D721Med (cell line): Measurements from ENCODE around the gene TIMM44.

Experiments
- DNase-seq: peaks from one replicate; pipeline ENCODE4 v3.0.0; 2011; ENCODE audit warnings: low spot score; ENCODE audit not compliant: insufficient read length
- FAIRE-seq: peaks from 2 replicates; lab custom pipeline; 2011; peaks lifted over from hg19 to GRCh38; lab: Jason Lieb, UNC
- TF ChIP-seq, protein P1 (sequence below): IDR thresholded peaks from 2 replicates; pipeline ENCODE4 v1.5.1; 2012; ENCODE audit warnings: mild to moderate bottlenecking, control low read depth; ENCODE audit not compliant: insufficient read depth; ENCODE audit errors: missing control alignments

TIMM44 gene

DNA sequence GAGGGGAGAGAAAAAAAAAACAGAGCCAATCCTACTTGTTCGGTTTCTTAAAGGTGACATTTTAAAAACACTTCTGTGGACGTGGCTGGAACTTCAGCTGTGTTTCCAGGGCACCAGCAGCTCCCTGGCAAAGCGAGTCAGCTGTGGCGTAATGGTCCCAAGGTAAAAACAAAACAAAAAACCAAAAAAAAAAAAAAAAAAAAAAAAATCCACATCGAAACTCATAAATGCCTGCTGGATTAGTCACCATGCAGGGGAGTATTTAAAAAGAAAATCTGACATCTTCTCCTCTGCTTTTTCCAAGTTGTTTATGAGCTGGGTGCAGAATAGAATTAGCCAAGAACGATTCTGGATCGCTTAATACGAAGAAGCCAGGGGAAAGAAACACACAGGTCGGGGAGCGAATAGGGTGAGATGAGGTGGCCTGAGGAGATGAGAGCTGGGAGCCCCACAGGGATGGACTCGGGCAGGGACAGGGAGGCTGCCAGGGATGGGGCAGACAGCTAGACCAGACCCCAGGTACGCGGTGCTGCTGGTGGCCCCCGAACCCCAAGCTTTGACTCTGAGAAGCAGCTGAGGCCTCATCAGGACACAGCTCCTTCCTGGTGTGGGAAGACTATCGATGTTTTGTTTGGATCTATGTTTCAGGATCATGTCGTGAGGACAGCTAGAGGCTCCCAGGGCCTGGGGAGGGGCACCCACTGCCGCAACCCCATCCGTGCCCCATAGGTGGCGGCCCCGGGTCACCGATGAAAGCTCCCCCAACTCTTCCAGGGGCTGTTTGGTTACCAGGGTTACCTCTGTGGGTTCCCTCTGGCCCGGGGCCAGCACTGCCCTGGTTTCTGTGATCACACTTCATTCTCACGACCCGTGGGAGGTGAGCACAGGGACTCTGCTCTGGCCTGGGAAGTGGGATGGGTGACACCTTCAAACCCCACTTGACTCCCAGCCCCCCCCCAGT is 14.4 kb downstream of the TIMM44 start:
- no peak for FAIRE-seq
- no peak for DNase-seq
- TF ChIP-seq, protein P1, sequence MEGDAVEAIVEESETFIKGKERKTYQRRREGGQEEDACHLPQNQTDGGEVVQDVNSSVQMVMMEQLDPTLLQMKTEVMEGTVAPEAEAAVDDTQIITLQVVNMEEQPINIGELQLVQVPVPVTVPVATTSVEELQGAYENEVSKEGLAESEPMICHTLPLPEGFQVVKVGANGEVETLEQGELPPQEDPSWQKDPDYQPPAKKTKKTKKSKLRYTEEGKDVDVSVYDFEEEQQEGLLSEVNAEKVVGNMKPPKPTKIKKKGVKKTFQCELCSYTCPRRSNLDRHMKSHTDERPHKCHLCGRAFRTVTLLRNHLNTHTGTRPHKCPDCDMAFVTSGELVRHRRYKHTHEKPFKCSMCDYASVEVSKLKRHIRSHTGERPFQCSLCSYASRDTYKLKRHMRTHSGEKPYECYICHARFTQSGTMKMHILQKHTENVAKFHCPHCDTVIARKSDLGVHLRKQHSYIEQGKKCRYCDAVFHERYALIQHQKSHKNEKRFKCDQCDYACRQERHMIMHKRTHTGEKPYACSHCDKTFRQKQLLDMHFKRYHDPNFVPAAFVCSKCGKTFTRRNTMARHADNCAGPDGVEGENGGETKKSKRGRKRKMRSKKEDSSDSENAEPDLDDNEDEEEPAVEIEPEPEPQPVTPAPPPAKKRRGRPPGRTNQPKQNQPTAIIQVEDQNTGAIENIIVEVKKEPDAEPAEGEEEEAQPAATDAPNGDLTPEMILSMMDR: peak; percentile 20

DNA sequence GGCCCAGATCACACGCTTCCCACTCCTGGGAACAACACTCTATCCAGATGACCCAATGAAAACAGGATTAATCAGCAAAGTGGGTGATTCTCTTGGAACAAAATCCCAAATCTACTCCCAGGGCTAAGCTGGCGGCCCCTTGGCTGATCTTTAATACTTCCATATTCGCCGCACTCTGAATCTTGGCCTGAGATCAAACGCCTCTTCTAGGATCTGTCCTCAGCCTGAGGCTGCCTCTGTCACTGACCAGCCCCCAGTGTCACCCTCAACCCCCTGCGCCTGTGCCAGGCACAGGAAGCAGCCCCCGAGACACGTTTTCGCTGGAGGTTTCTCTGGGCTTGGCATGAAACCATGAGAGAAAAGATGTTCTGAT is 15.1 kb downstream of the TIMM44 start:
- DNase-seq (no peak), FAIRE-seq (no peak)
- TF ChIP-seq, protein P1: no peak

DNA sequence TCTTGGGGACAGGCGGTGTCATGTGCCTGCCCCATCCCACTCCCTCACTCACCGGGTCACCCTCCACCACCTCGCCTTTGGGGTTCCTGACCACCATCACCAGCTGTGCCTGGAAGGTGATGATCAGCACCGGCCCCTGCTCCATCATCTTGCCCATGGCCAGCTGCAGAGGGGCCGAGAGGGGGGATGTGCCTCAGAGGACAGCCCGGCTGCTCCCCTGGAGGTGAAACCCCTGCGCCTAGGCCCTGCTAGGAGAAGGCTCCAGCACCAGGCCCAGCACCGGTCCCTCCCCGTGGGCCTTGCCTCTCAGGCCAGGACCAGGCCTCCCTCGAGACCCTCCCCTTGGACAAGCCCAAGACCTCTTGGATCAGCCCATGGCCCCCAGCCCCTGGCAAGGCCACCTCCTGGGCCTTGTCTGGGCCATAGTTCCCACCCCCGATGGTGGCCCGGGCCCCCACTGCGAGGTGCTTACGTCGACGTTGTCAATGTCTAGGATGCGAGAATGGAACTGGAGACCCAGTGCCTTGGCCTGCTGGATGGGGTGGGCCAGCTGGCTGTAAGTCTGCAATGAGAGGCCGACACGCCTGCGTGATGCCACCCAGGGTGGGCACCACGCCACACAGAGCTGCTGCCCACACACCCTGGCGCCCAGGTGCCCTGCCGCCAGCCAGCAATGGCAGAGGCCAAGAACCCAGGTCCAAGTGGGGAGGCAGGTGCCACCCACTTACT is 15.7 kb downstream of the TIMM44 start:
- DNase-seq: no peak
- FAIRE-seq: no peak
- TF ChIP-seq, protein P1: no peak

DNA sequence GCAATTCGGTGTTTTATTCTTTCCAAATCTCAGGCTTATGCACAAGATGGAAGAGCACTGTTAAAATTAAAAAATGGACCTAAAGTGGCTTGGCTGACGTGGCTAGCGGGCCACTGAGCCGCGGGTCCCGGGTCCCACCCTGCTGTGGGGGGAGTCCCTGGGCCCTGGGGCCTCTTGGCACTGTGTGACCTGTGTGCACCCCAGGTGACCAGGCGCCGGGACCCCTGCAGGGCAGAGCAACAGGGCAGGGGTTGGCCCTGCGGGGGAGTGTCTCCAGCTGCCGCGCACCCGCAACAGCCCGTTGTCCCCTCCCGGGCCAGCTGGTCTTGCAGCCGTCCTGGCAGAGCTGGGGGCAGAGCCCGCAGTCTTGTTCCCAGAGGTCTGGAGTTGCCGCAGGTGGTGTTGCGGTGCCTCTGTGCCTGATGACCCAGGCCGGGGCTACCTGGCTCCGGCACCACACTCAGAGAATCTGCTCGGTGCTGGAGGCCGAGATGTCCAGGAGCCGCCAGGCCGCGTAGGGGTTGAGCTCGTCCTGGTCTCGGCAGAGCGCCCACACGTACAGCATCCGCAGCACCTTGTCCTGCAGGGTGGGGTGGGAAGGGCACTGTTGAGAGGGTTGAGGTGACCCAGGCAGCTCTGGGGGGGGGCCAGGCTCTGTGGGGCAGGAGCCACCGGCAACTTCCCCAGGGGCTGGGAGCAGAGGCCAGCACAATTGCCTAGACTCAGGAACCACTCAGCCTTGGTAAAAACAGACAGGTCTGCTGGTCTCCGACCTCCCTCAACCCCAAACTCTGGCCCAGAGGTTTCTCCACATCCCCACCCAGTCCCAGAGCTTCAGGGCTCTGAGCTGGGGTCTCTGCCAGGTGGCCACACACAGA is 16.5 kb downstream of the TIMM44 start:
- no peak for DNase-seq
- TF ChIP-seq, protein P1: no peak
- FAIRE-seq: no peak

DNA sequence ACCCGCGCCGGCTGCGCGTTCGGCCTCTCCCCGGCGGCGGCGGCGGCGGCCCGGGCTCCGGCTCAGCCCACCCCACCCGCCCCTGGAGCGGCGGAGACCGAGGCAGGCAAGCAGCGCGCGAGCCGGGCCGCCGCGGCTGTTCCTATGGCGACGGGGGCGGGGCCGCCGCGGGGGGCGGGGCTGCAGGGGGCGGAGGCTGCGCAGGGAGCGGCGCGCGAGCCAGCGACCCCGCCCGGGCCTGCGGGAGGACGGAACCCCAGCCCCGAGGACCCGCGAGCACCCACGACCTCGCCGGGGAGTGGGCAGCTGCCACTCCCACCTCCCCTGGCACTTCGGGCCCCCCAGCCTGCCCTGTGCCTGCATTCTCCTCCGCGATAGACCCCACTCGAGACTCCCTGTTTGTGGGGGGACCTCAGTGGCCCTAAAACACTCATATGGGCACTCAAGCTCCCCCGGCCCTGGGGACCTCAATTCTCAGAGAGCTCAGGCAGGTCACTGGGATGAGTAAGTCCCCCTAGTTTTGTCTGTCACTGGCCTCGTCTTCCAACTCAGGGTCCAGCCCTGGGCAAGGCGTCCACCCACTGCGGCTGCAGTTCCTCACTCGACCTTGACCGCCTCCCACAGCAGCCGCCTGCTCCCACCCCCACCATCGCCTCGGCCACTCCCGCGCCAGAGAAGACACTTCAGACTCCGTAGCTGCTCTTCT is 17.3 kb downstream of the TIMM44 start, which contains the start of gene CTXN1:
TSS of gene CTXN1 (minus strand) at position 115 of the 706 bp plus-strand sequence. CDS start 597 bp downstream, outside the sequence.
- FAIRE-seq: no peak
- DNase-seq: peak; percentile 84
- TF ChIP-seq, protein P1: no peak
